Esophagus squamous epithelium (tissue), 4 donors: ENCODE results near the gene TRIM37.

Experiments used
- POLR2A ChIP-seq, 4 donors: fragments of 450-650 bp; IDR thresholded peaks; one replicate each; pipeline ENCODE4 v1.6.1; 2017; ENCODE audit warnings: antibody characterized with exemption in 4 of 4, mild to moderate bottlenecking in 4 of 4, moderate library complexity in 3 of 4
- TF ChIP-seq, protein P1 (sequence below), 6 experiments: fragments of 450-650 bp in 4 of 6; fragments of 200-600 bp in 2 of 6; sonication (generic) in 2 of 6; IDR thresholded peaks; one replicate each; pipeline ENCODE4 v1.5.1; 2016 to 2019; ENCODE audit warnings: antibody characterized with exemption in 6 of 6, mild to moderate bottlenecking in 4 of 6, moderate library complexity in 4 of 6

DNA sequence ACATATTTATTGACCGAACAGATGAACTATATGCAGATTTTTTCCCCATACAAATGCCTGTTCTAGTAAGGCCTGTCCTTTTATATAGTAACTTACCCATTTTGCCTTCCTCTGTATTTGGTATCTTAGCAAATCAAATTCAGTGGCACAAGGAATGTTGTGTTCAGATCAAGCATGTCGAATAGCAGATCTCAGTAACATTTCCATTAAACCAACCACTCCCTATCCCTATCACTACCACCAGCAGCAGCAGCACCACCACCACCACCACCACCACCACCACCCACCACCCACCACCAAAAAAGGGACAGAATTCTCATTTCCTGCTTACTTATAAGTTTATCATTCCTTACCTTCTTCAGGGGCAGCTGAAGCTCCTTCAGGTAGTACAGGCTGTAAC is 94.7 kb downstream of the TRIM37 start:
- TF ChIP-seq POLR2A (IDR thresholded peaks at IDR 0.05): no peak
- TF ChIP-seq, protein P1, sequence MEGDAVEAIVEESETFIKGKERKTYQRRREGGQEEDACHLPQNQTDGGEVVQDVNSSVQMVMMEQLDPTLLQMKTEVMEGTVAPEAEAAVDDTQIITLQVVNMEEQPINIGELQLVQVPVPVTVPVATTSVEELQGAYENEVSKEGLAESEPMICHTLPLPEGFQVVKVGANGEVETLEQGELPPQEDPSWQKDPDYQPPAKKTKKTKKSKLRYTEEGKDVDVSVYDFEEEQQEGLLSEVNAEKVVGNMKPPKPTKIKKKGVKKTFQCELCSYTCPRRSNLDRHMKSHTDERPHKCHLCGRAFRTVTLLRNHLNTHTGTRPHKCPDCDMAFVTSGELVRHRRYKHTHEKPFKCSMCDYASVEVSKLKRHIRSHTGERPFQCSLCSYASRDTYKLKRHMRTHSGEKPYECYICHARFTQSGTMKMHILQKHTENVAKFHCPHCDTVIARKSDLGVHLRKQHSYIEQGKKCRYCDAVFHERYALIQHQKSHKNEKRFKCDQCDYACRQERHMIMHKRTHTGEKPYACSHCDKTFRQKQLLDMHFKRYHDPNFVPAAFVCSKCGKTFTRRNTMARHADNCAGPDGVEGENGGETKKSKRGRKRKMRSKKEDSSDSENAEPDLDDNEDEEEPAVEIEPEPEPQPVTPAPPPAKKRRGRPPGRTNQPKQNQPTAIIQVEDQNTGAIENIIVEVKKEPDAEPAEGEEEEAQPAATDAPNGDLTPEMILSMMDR (IDR thresholded peaks at IDR 0.05): no peak
